Activated CD8-positive, alpha-beta memory T cell treated with anti-CD3 and anti-CD28 coated beads for 4 hours (primary cell): ENCODE measurements around the gene CNOT1.
"Not testable (repeated sequence)": the region's sequence is repeated elsewhere in the genome, so short reads cannot be mapped to it uniquely, and the experiment has no call there.

Source experiments
- DNase-seq, 2 donors: peaks; one replicate each; pipeline ENCODE4 v3.0.0-alpha.2; 2020; ENCODE audit warnings: low read depth in 2 of 2

The CNOT1 gene

GRCh38 chr16:58503166-58503862, 126.3 kb downstream of the CNOT1 start:
- no peak for DNase-seq

- DNase-seq = no peak
Measured at GRCh38 chr16:58502217-58502921, 127.3 kb downstream of the CNOT1 start.

- DNase-seq = no peak
Measured at GRCh38 chr16:58501242-58502131, 128.1 kb downstream of the CNOT1 start.

- DNase-seq = no peak
Measured at GRCh38 chr16:58500430-58501241, 129.0 kb downstream of the CNOT1 start.

- no peak for DNase-seq
Measured at GRCh38 chr16:58499615-58500351, 129.8 kb downstream of the CNOT1 start, which contains the start of gene NDRG4. TSS of gene NDRG4 (plus strand) at chr16:58500143. CDS start at chr16:58500249, 106 bp downstream.

GRCh38 chr16:58499092-58499511, 130.5 kb downstream of the CNOT1 start:
- no peak for DNase-seq

- DNase-seq = no peak
Measured at GRCh38 chr16:58498341-58499091, 131.1 kb downstream of the CNOT1 start.

- no peak for DNase-seq
Measured at GRCh38 chr16:58497935-58498334, 131.7 kb downstream of the CNOT1 start.

GRCh38 chr16:58497468-58497867, 132.2 kb downstream of the CNOT1 start:
- no peak for DNase-seq

GRCh38 chr16:58495521-58496331, 133.9 kb downstream of the CNOT1 start:
- DNase-seq = no peak

- no peak for DNase-seq
Measured at GRCh38 chr16:58494981-58495520, 134.6 kb downstream of the CNOT1 start.

GRCh38 chr16:58493756-58494431, 135.7 kb downstream of the CNOT1 start:
- no peak for DNase-seq

GRCh38 chr16:58492735-58493134, 136.9 kb downstream of the CNOT1 start:
- DNase-seq = no peak

- no peak for DNase-seq
Measured at GRCh38 chr16:58492066-58492465, 137.6 kb downstream of the CNOT1 start.

- not testable (repeated sequence) for DNase-seq
Measured at GRCh38 chr16:58490539-58490938, 139.1 kb downstream of the CNOT1 start.

GRCh38 chr16:58490065-58490464, 139.6 kb downstream of the CNOT1 start:
- no peak for DNase-seq

- no peak for DNase-seq
Measured at GRCh38 chr16:58488531-58488930, 141.1 kb downstream of the CNOT1 start.
